HCT116 (cell line): Measurements from ENCODE around the gene IFT52. TPM values are rescaled to one million over a fixed set of nuclear protein-coding genes. Genes with fewer than 3 reads are reported as not detected.

Experiments
- ATAC-seq: fragments of 200-7000 bp; cut with Tn5 transposase; 2 replicates; pipeline ENCODE4 v1.9.1; 2020; ENCODE audit warnings: mild to moderate bottlenecking, moderate library complexity
- BruUV-seq: library from RNA; stranded (reverse); fragments of 400-500 nt; replicated peaks from 2 replicates; lab custom pipeline; 2021; lab: Mats Ljungman, UMichigan
- CTCF ChIA-PET: fragments of 300-600 bp; sonication (Branson Sonifier 250); formaldehyde crosslinking; loops from one replicate; lab custom pipeline; 2021; ENCODE audit warnings: antibody characterized with exemption; lab: Charles Lee
- POLR2A ChIA-PET: fragments of 300-600, 350-600 bp; sonication (Branson Sonifier 250); formaldehyde crosslinking; loops from one replicate; lab custom pipeline; 2021; ENCODE audit warnings: antibody characterized with exemption; lab: Charles Lee
- RAD21 ChIA-PET, 2 experiments: fragments of 300-600 bp; sonication (Branson Sonifier 250); formaldehyde crosslinking; loops; one replicate each; lab custom pipeline; 2023; ENCODE audit warnings: low total read pairs in 2 of 2; ENCODE audit not compliant: uncharacterized antibody in 2 of 2, unreplicated experiment in 2 of 2, low non-redundant PET in 1 of 2; lab: Charles Lee
- DNase-seq: peaks from one replicate; pipeline ENCODE4 v3.0.0-alpha.2; 2010; ENCODE audit warnings: low read depth, low spot score
- H2AFZ ChIP-seq: fragments of 200-600 bp; shearing (Covaris generic), sonication (generic); 2 replicates; pipeline ENCODE4 v1.6.1; 2017; ENCODE audit warnings: low read depth, mixed run types, mixed read lengths, antibody characterized with exemption, low read length; ENCODE audit not compliant: poor library complexity, severe bottlenecking
- H3K27ac ChIP-seq: 2 replicates; pipeline ENCODE4 v1.5.1; 2012; ENCODE audit warnings: low read depth, low read length
- H3K27me3 ChIP-seq: fragments of 200-600 bp; sonication (generic); 2 replicates; pipeline ENCODE4 v1.6.1; 2016; ENCODE audit warnings: mixed run types, low read length, mixed read lengths; ENCODE audit not compliant: insufficient read depth
- H3K36me3 ChIP-seq, 2 experiments: fragments of 200-500 bp in 1 of 2; fragments of 200-600 bp in 1 of 2; sonication (Bioruptor generic) in 1 of 2; sonication (generic) in 1 of 2; 2 replicates each; pipeline versions ENCODE4 v1.5.1 to v1.6.1; 2014 to 2016; ENCODE audit warnings: low read length in 2 of 2, inconsistent platforms in 1 of 2, mixed read lengths in 1 of 2, mixed run types in 1 of 2; ENCODE audit not compliant: insufficient read depth in 2 of 2, control insufficient read depth in 1 of 2
- H3K4me1 ChIP-seq, 2 experiments: fragments of 200-600 bp in 1 of 2; sonication (generic) in 1 of 2; 2 replicates each; pipeline versions ENCODE4 v1.5.1 to v1.6.1; 2012 to 2017; ENCODE audit warnings: low read length in 2 of 2, inconsistent platforms in 1 of 2, mild to moderate bottlenecking in 1 of 2, mixed read lengths in 1 of 2, mixed run types in 1 of 2, moderate library complexity in 1 of 2; ENCODE audit not compliant: insufficient read depth in 2 of 2, control insufficient read depth in 1 of 2
- H3K4me2 ChIP-seq: fragments of 200-600 bp; sonication (generic); 2 replicates; pipeline ENCODE4 v1.6.1; 2017; ENCODE audit warnings: mixed run types, low read length, mixed read lengths
- H3K4me3 ChIP-seq, 2 experiments: fragments of 200-600 bp in 1 of 2; sonication (generic) in 1 of 2; replicated peaks in 1 of 2; 2 replicates each; pipeline ENCODE4 v1.5.1; 2011 to 2016; ENCODE audit warnings: low read length in 2 of 2, control low read depth in 1 of 2, low read depth in 1 of 2, mild to moderate bottlenecking in 1 of 2, mixed read lengths in 1 of 2, mixed run types in 1 of 2
- H3K79me2 ChIP-seq: fragments of 200-600 bp; sonication (generic); 2 replicates; pipeline ENCODE4 v1.6.1; 2017; ENCODE audit warnings: mild to moderate bottlenecking, mixed run types, low read length, moderate library complexity, mixed read lengths; ENCODE audit not compliant: insufficient read depth
- H3K9ac ChIP-seq: fragments of 200-600 bp; sonication (generic); 2 replicates; pipeline ENCODE4 v1.6.1; 2016; ENCODE audit warnings: low read length, mixed read lengths
- H3K9me2 ChIP-seq: fragments of 200-600 bp; sonication (generic), shearing (Covaris generic); 2 replicates; pipeline ENCODE4 v1.6.1; 2017; ENCODE audit warnings: mixed run types, mild to moderate bottlenecking, moderate library complexity; ENCODE audit not compliant: insufficient read depth
- H3K9me3 ChIP-seq, 2 experiments: fragments of 200-500 bp in 1 of 2; fragments of 200-600 bp in 1 of 2; sonication (Bioruptor generic) in 1 of 2; sonication (generic) in 1 of 2; 2 replicates each; pipeline ENCODE4 v1.6.1; 2014 to 2017; ENCODE audit warnings: low read length in 2 of 2, mixed read lengths in 2 of 2, inconsistent platforms in 1 of 2, low read depth in 1 of 2, mild to moderate bottlenecking in 1 of 2, mixed run types in 1 of 2, moderate library complexity in 1 of 2; ENCODE audit not compliant: control insufficient read depth in 1 of 2, insufficient read depth in 1 of 2
- H4K20me1 ChIP-seq: fragments of 200-600 bp; sonication (generic), shearing (Covaris generic); 2 replicates; pipeline ENCODE4 v1.6.1; 2017; ENCODE audit warnings: mixed run types, mild to moderate bottlenecking, moderate library complexity; ENCODE audit not compliant: insufficient read depth
- CBX3 ChIP-seq: IDR thresholded peaks from 2 replicates; pipeline ENCODE4 v1.6.1; 2012; ENCODE audit warnings: low read depth
- CEBPB ChIP-seq: IDR thresholded peaks from 2 replicates; pipeline ENCODE4 v1.6.1; 2012; ENCODE audit warnings: low read depth
- EZH2 ChIP-seq: fragments of 200-600 bp; sonication (generic); IDR thresholded peaks from 2 replicates; pipeline ENCODE4 v1.6.1; 2017; ENCODE audit warnings: antibody characterized with exemption, mixed run types
- EZH2phosphoT487 ChIP-seq: fragments of 200-600 bp; IDR thresholded peaks from 2 replicates; pipeline ENCODE4 v1.6.1; 2018; ENCODE audit warnings: antibody characterized with exemption, borderline replicate concordance
- FOSL1 ChIP-seq: IDR thresholded peaks from 2 replicates; pipeline ENCODE4 v1.6.1; 2012; ENCODE audit warnings: low read depth
- JUND ChIP-seq: IDR thresholded peaks from 2 replicates; pipeline ENCODE4 v1.6.1; 2012
- RAD21 ChIP-seq: IDR thresholded peaks from 2 replicates; pipeline ENCODE4 v1.6.1; 2012; ENCODE audit warnings: low read depth, mild to moderate bottlenecking
- SP1 ChIP-seq: IDR thresholded peaks from 2 replicates; pipeline ENCODE4 v1.6.1; 2012; ENCODE audit warnings: low read depth
- SRF ChIP-seq: IDR thresholded peaks from 2 replicates; pipeline ENCODE4 v1.6.1; 2012; ENCODE audit warnings: low read depth
- TCF7L2 ChIP-seq: IDR thresholded peaks from 2 replicates; pipeline ENCODE4 v1.7.0; 2011; ENCODE audit warnings: borderline replicate concordance, inconsistent platforms; ENCODE audit not compliant: insufficient read depth, insufficient read length; ENCODE audit errors: extremely low read depth
- YY1 ChIP-seq: IDR thresholded peaks from 2 replicates; pipeline ENCODE4 v1.6.1; 2011; ENCODE audit warnings: low read length, low read depth, moderate library complexity, mild to moderate bottlenecking; ENCODE audit not compliant: insufficient replicate concordance; ENCODE audit errors: extremely low read depth
- ZBTB33 ChIP-seq: IDR thresholded peaks from 2 replicates; pipeline ENCODE4 v1.6.1; 2011; ENCODE audit warnings: mild to moderate bottlenecking, low read length, moderate library complexity; ENCODE audit not compliant: insufficient replicate concordance; ENCODE audit errors: extremely low read depth
- ZNF274 ChIP-seq: fragments of 200-500 bp; sonication (Bioruptor generic); IDR thresholded peaks from 2 replicates; pipeline ENCODE4 v1.6.1; 2014; ENCODE audit warnings: mild to moderate bottlenecking, low read depth, low read length, inconsistent platforms
- intact Hi-C: fragments of 100-400 bp; cut with micrococcal nuclease; formaldehyde crosslinking; loops from 2 replicates; pipeline ENCODE4 v1.10.0; 2022
- total RNA-seq: library from RNA; stranded (reverse); gene quantifications from one replicate; pipeline ENCODE4 v1.2.1, GENCODE V29; 2021; ENCODE audit not compliant: unreplicated experiment
- TF ChIP-seq, protein P1 (sequence below): IDR thresholded peaks from 2 replicates; pipeline ENCODE4 v1.6.1; 2012

Gene IFT52
- total RNA-seq, 1 experiment from 2014 or later = 29.0 TPM

GRCh38 chr20:43571310-43571709 lies 19.4 kb upstream of the IFT52 start:
- TF ChIP-seq EZH2phosphoT487 = no peak
- TF ChIP-seq FOSL1 = no peak
- TF ChIP-seq CBX3 = no peak
- no peak for TF ChIP-seq YY1
- RAD21 ChIA-PET = no interaction called here
- DNase-seq (no peak), ATAC-seq (no peak)
- Histone ChIP-seq H3K36me3 (no peaks in the 10 kb centered on the region), H3K79me2 (no peaks in the 10 kb centered on the region), H3K9me3 (no peaks in the 10 kb centered on the region), H3K27ac (no peak overlapping the region), H3K4me1 (no peaks in the 10 kb centered on the region), H4K20me1 (no peaks in the 10 kb centered on the region), H3K4me2 (no peak overlapping the region), H3K27me3 (no peaks in the 10 kb centered on the region), H3K9me2 (no peaks in the 10 kb centered on the region), H2AFZ (no peak overlapping the region), H3K9ac (no peak overlapping the region), H3K4me3 (no peak overlapping the region)
- POLR2A ChIA-PET = no interaction called here
- intact Hi-C loops = no loop called here
- CTCF ChIA-PET = interaction anchor here (1.5 kb wide), 1 partner anchor 33 kb away, joined by 3 read pairs; no protein-coding TSS in a partner anchor
- BruUV-seq = no TSS peak

DNA sequence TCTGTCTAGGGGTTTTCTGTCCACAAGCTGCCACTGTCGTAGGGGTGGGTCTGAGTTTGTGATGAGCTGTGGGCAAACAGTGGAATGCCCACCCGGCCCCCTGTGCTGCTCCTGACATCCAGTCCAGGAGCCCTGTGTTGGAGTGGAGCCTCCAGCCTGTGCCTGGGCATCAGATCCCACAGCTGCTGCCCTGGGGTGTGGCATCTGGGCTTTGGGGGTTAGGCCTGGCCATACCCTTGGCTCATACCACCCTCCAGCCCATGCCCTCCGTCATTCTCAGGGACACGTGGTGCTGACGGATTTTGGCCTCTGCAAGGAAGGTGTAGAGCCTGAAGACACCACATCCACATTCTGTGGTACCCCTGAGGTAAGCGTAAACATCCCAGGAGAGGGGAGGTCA lies 19.0 kb upstream of the IFT52 start:
- no peak overlapping the region for H2AFZ ChIP-seq
- H3K9ac ChIP-seq = no peak overlapping the region
- H3K27ac ChIP-seq = no peak overlapping the region
- POLR2A ChIA-PET = no interaction called here
- no peak overlapping the region for H3K4me2 ChIP-seq
- H3K79me2 ChIP-seq = no peaks in the 10 kb centered on the region
- TF ChIP-seq RAD21 (no peak), ZBTB33 (no peak), ZNF274 (no peak), TCF7L2 (no peak), SP1 (no peak), EZH2 (no peak), CEBPB (no peak), YY1 (no peak), SRF (no peak), EZH2phosphoT487 (no peak), JUND (no peak)
- TF ChIP-seq, protein P1, sequence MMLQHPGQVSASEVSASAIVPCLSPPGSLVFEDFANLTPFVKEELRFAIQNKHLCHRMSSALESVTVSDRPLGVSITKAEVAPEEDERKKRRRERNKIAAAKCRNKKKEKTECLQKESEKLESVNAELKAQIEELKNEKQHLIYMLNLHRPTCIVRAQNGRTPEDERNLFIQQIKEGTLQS = no peak
- TF ChIP-seq, all 23 proteins: peak for 0
- intact Hi-C loops = no loop called here
- BruUV-seq = no TSS peak
- no peaks in the 10 kb centered on the region for H3K9me2 ChIP-seq
- no peaks in the 10 kb centered on the region for H4K20me1 ChIP-seq
- H3K4me3 ChIP-seq = no peak overlapping the region
- H3K9me3 ChIP-seq = no peaks in the 10 kb centered on the region
- H3K27me3 ChIP-seq = no peaks in the 10 kb centered on the region
- no peaks in the 10 kb centered on the region for H3K36me3 ChIP-seq
- RAD21 ChIA-PET = no interaction called here
- ATAC-seq (no peak), DNase-seq (no peak)
- CTCF ChIA-PET = no interaction called here
- no peaks in the 10 kb centered on the region for H3K4me1 ChIP-seq
